Chondrocyte (in vitro differentiated cells): ENCODE data around the gene PRR5. TPM values are rescaled to one million over a fixed set of nuclear protein-coding genes. Genes with fewer than 3 reads are reported as not detected.
A peak's percentile ranks its signal among the peaks of the same experiment; 100 is the strongest.

Experiments
- DNase-seq: peaks from one replicate; pipeline ENCODE4 v3.0.0; 2021; ENCODE audit warnings: mixed read lengths, low spot score
- H3K27ac Mint-ChIP-seq: one replicate; pipeline ENCODE4 v1.8.0; 2021; ENCODE audit warnings: mild to moderate bottlenecking, moderate library complexity, mixed read lengths; ENCODE audit not compliant: unreplicated experiment
- H3K27me3 Mint-ChIP-seq: 2 replicates; pipeline ENCODE4 v1.8.0; 2021; ENCODE audit warnings: low read depth, mixed read lengths
- H3K36me3 Mint-ChIP-seq: 2 replicates; pipeline ENCODE4 v1.8.0; 2021; ENCODE audit warnings: low read depth, mixed read lengths
- H3K4me1 Mint-ChIP-seq: 2 replicates; pipeline ENCODE4 v1.8.0; 2021; ENCODE audit warnings: low read depth, mild to moderate bottlenecking, mixed read lengths
- H3K4me3 Mint-ChIP-seq: one replicate; pipeline ENCODE4 v1.8.0; 2021; ENCODE audit warnings: mild to moderate bottlenecking, moderate library complexity, mixed read lengths; ENCODE audit not compliant: unreplicated experiment
- H3K9me3 Mint-ChIP-seq: 2 replicates; pipeline ENCODE4 v1.8.0; 2021; ENCODE audit warnings: low read depth, mixed read lengths
- CTCF ChIP-seq: fragments of 200-600 bp; sonication (generic); IDR thresholded peaks from 2 replicates; pipeline ENCODE4 v1.5.0; 2021; ENCODE audit warnings: antibody characterized with exemption, mild to moderate bottlenecking, moderate library complexity
- total RNA-seq: library from RNA; stranded (reverse); gene quantifications from 3 replicates; pipeline ENCODE4 v1.2.1, GENCODE V29; 2021

PRR5 gene
- total RNA-seq, 1 donor from 2014 or later: 15.1 TPM

- H3K4me1 Mint-ChIP-seq: peaks cover 47% of the 10 kb centered on the region
- no peaks in the 10 kb centered on the region for H3K27me3 Mint-ChIP-seq
- DNase-seq: peak; percentile 94
- peak overlapping the region; percentile 43 for H3K4me3 Mint-ChIP-seq
- no peaks in the 10 kb centered on the region for H3K36me3 Mint-ChIP-seq
- no peaks in the 10 kb centered on the region for H3K9me3 Mint-ChIP-seq
- TF ChIP-seq CTCF: no peak
- H3K27ac Mint-ChIP-seq: peak overlapping the region; percentile 98
These were observed 3.2 kb upstream of the PRR5 start for GRCh38 chr22:44698531-44699421.

- DNase-seq: no peak
- H3K4me3 Mint-ChIP-seq: no peak overlapping the region
- H3K9me3 Mint-ChIP-seq: no peaks in the 10 kb centered on the region
- H3K27me3 Mint-ChIP-seq: no peaks in the 10 kb centered on the region
- no peak for TF ChIP-seq CTCF
- H3K4me1 Mint-ChIP-seq: peaks cover 48% of the 10 kb centered on the region
- H3K36me3 Mint-ChIP-seq: no peaks in the 10 kb centered on the region
- H3K27ac Mint-ChIP-seq: peak overlapping the region; percentile 36
These were observed 1.5 kb upstream of the PRR5 start for GRCh38 chr22:44700456-44700855.

GRCh38 chr22:44701187-44701790 lies 715 bp upstream of the PRR5 start:
- peak overlapping the region; percentile 63 for H3K27ac Mint-ChIP-seq
- H3K4me3 Mint-ChIP-seq: peak overlapping the region; percentile 40
- H3K36me3 Mint-ChIP-seq: no peaks in the 10 kb centered on the region
- no peak for DNase-seq
- no peaks in the 10 kb centered on the region for H3K9me3 Mint-ChIP-seq
- TF ChIP-seq CTCF: no peak
- H3K4me1 Mint-ChIP-seq: peaks cover 48% of the 10 kb centered on the region
- no peaks in the 10 kb centered on the region for H3K27me3 Mint-ChIP-seq

GRCh38 chr22:44702479-44703198 lies 635 bp downstream of the PRR5 start:
- peak overlapping the region; percentile 54 for H3K27ac Mint-ChIP-seq
- no peaks in the 10 kb centered on the region for H3K27me3 Mint-ChIP-seq
- H3K4me3 Mint-ChIP-seq: peak overlapping the region; percentile 76
- no peaks in the 10 kb centered on the region for H3K36me3 Mint-ChIP-seq
- peak; percentile 29 for TF ChIP-seq CTCF
- H3K4me1 Mint-ChIP-seq: peaks cover 48% of the 10 kb centered on the region
- no peaks in the 10 kb centered on the region for H3K9me3 Mint-ChIP-seq
- peak; percentile 80 for DNase-seq

GRCh38 chr22:44703255-44703870 lies 1.4 kb downstream of the PRR5 start:
- no peaks in the 10 kb centered on the region for H3K36me3 Mint-ChIP-seq
- H3K27ac Mint-ChIP-seq: peak overlapping the region; percentile 54
- TF ChIP-seq CTCF: no peak
- peaks cover 42% of the 10 kb centered on the region for H3K4me1 Mint-ChIP-seq
- no peaks in the 10 kb centered on the region for H3K27me3 Mint-ChIP-seq
- H3K4me3 Mint-ChIP-seq: peak overlapping the region; percentile 76
- no peak for DNase-seq
- no peaks in the 10 kb centered on the region for H3K9me3 Mint-ChIP-seq
